Endothelial cell of umbilical vein (primary cell): ENCODE data around the gene SUZ12. TPM values are rescaled to one million over a fixed set of nuclear protein-coding genes. Genes with fewer than 3 reads are reported as not detected.
"Not testable (repeated sequence)": the region's sequence is repeated elsewhere in the genome, so short reads cannot be mapped to it uniquely, and the experiment has no call there.

Experiments
- BruUV-seq: library from RNA; stranded (reverse); fragments of 400-500 nt; replicated peaks from 2 replicates; lab custom pipeline; 2021; lab: Mats Ljungman, UMichigan
- CTCF ChIA-PET: fragments of 300-600, 350-600 bp; sonication (Branson Sonifier 250); formaldehyde crosslinking; loops from one replicate; lab custom pipeline; 2021; ENCODE audit warnings: antibody characterized with exemption, inconsistent platforms; lab: Charles Lee
- POLR2A ChIA-PET: fragments of 300-600, 350-600 bp; sonication (Branson Sonifier 250); formaldehyde crosslinking; loops from one replicate; lab custom pipeline; 2021; ENCODE audit warnings: antibody characterized with exemption, inconsistent platforms; lab: Charles Lee
- DNase-seq: peaks from one replicate; pipeline ENCODE4 v3.0.0-alpha.2; 2011; ENCODE audit warnings: low read depth, low spot score
- FAIRE-seq: peaks from 2 replicates; lab custom pipeline; 2011; peaks lifted over from hg19 to GRCh38; lab: Jason Lieb, UNC
- H2AFZ ChIP-seq: 2 replicates; pipeline ENCODE4 v1.6.0; 2012; ENCODE audit warnings: low read depth, low read length, control low read depth, inconsistent platforms
- H3K27ac ChIP-seq: 2 replicates; pipeline ENCODE4 v1.5.1; 2011; ENCODE audit warnings: low read depth, mild to moderate bottlenecking, control low read depth, low read length, moderate library complexity; ENCODE audit not compliant: insufficient read depth
- H3K27me3 ChIP-seq, 2 experiments: 2 replicates each; pipeline versions ENCODE4 v1.6.0 to v1.6.1; 2011; ENCODE audit warnings: low read length in 2 of 2, mixed read lengths in 1 of 2; ENCODE audit not compliant: control insufficient read depth in 2 of 2, insufficient read depth in 2 of 2
- H3K36me3 ChIP-seq, 2 experiments: 2 replicates in 1 of 2; 3 replicates in 1 of 2; pipeline ENCODE4 v1.5.1; 2011; ENCODE audit warnings: low read length in 2 of 2, mild to moderate bottlenecking in 1 of 2, moderate library complexity in 1 of 2; ENCODE audit not compliant: control insufficient read depth in 2 of 2, insufficient read depth in 2 of 2; ENCODE audit errors: extremely low read depth in 1 of 2
- H3K4me1 ChIP-seq: 3 replicates; pipeline ENCODE4 v1.5.1; 2011; ENCODE audit warnings: mild to moderate bottlenecking, low read length; ENCODE audit not compliant: control insufficient read depth, insufficient read depth; ENCODE audit errors: extremely low read depth
- H3K4me2 ChIP-seq: 2 replicates; pipeline ENCODE4 v1.6.1; 2011; ENCODE audit warnings: low read length, control low read depth, mixed read lengths; ENCODE audit not compliant: insufficient read depth
- H3K4me3 ChIP-seq, 3 experiments: fragments of 200-600 bp in 1 of 3; sonication (generic), shearing (Covaris generic) in 1 of 3; replicated peaks in 1 of 3; 2 replicates each; pipeline ENCODE4 v1.5.1; 2011 to 2016; ENCODE audit warnings: control low read depth in 3 of 3, low read length in 3 of 3, mild to moderate bottlenecking in 2 of 3, inconsistent platforms in 1 of 3, low read depth in 1 of 3, moderate library complexity in 1 of 3; ENCODE audit not compliant: insufficient read depth in 1 of 3
- H3K79me2 ChIP-seq: 2 replicates; pipeline ENCODE4 v1.6.0; 2012; ENCODE audit warnings: low read length, inconsistent platforms; ENCODE audit not compliant: control insufficient read depth, insufficient read depth
- H3K9ac ChIP-seq: replicated peaks from 2 replicates; pipeline ENCODE3; 2011; ENCODE audit warnings: low read length, control low read depth; ENCODE audit not compliant: insufficient read depth; ENCODE audit errors: extremely low read depth
- H3K9me1 ChIP-seq: replicated peaks from 3 replicates; pipeline ENCODE4 v1.6.0; 2011; ENCODE audit warnings: mild to moderate bottlenecking, low read length; ENCODE audit not compliant: control insufficient read depth, insufficient read depth; ENCODE audit errors: extremely low read depth
- H3K9me3 ChIP-seq: replicated peaks from 2 replicates; pipeline ENCODE4 v1.5.1; 2012; ENCODE audit warnings: low read length, inconsistent platforms; ENCODE audit not compliant: control insufficient read depth, insufficient read depth
- H4K20me1 ChIP-seq: replicated peaks from 2 replicates; pipeline ENCODE3; 2011; ENCODE audit warnings: mild to moderate bottlenecking, low read length; ENCODE audit not compliant: control insufficient read depth, insufficient read depth; ENCODE audit errors: extremely low read depth
- dilution Hi-C: fragments of 300-500 bp; cut with MboI; formaldehyde crosslinking; loops from one replicate; pipeline ENCODE4 v1.15.0; 2019; ENCODE audit warnings: low sequenced_read_pairs; ENCODE audit not compliant: extremely low pct_ligation_motif_present
- intact Hi-C: fragments of 100-400 bp; cut with micrococcal nuclease; formaldehyde crosslinking; loops from one replicate; pipeline ENCODE4 v1.10.0; 2022
- polyA plus RNA-seq, 4 experiments: library from polyadenylated mRNA; depleted of rRNA in 3 of 4; stranded (reverse) in 3 of 4; unstranded in 1 of 4; fragments of >200 nt; gene quantifications; 2 replicates each; pipeline versions ENCODE4 v1.2.1 to v1.2.3, GENCODE V29; 2011 to 2012; ENCODE audit warnings: missing spikeins in 1 of 4
- total RNA-seq: library from RNA; stranded (reverse); gene quantifications from 2 replicates; pipeline ENCODE4 v1.2.3, GENCODE V29; 2021

Gene SUZ12
- total and polyA plus RNA-seq, 2 donors (not counting 3 experiments of a cell fraction or from before 2014, with no cell fraction given): 7.8 to 30.9 TPM

DNA sequence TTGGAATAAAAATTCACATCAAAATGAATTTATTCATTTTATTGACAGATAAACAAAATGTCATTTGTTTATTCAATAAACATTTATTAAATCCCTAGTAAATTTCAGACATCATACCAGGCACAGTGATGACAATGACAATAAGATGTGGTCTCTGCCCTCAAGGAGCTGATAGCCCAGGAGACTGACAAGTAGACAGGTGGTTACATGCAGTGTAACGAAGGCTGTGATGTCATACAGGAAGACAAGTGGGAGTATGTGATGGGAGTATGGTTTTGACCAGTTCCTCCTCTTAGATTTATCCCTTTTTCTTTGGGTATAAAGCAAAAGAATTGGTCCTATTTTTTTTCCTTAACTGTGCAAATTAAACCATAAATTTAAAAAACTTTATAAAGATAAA lies 97.0 kb downstream of the SUZ12 start:
- H3K4me3 ChIP-seq, H3K9me1 ChIP-seq, BruUV-seq, DNase-seq, H3K79me2 ChIP-seq, H3K27me3 ChIP-seq, H3K9ac ChIP-seq, POLR2A ChIA-PET, H3K27ac ChIP-seq, dilution Hi-C loops, H3K9me3 ChIP-seq, H4K20me1 ChIP-seq, intact Hi-C loops, CTCF ChIA-PET, H3K4me2 ChIP-seq, H2AFZ ChIP-seq, H3K4me1 ChIP-seq, FAIRE-seq, H3K36me3 ChIP-seq: not testable (repeated sequence)

DNA sequence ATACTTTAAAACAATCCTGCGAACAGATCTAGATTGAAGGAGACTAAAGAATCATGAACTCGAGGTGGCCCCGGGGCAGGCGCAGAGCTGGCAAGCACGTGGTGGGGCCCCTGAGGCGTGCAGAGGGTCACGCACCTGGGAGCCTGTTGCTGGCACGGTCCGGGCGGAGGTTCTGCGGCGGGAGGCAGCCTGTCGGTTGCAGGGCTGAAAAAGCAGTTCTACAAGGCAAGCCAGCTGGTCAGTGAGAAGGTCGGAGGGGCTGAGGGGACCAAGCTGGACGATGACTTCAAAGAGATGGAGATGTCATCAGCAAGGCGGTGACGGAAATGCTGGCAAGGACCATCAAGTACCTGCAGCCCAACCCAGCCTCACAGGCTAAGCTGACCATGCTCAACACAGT lies 103.4 kb downstream of the SUZ12 start:
- H4K20me1 ChIP-seq, H3K4me2 ChIP-seq, H2AFZ ChIP-seq, POLR2A ChIA-PET, BruUV-seq, dilution Hi-C loops, H3K9ac ChIP-seq, DNase-seq, H3K4me3 ChIP-seq, H3K9me3 ChIP-seq, H3K9me1 ChIP-seq, H3K27ac ChIP-seq, H3K27me3 ChIP-seq, intact Hi-C loops, H3K79me2 ChIP-seq, H3K4me1 ChIP-seq, H3K36me3 ChIP-seq, CTCF ChIA-PET, FAIRE-seq: not testable (repeated sequence)

DNA sequence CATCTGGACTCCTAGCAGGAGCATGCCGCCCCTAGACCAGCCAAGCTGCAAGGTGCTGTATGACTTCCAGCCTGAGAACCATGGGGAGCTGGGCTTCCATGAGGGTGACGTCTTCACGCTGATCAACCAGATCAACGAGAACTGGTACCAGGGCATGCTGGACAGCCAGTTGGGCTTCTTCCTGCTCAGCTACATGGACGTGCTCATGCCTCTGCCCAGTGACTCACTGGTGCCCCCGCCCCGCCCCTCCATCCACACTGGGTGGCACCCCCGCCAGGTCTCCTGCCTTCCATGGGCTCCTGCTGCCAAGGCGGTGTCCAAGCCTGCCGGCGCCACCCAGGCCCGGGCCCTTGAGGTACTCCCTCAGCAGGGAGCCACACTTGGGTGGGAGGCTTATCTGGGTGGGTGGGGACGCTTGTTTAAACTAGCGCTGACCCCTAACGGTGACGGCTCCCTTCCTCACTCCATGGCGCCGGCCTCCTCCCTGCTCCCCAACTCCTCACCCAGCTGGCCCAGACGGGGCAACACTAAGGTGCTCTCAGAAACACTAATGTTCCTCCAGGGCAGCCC lies 104.6 kb downstream of the SUZ12 start:
- H3K27ac ChIP-seq, H2AFZ ChIP-seq, POLR2A ChIA-PET, BruUV-seq, H3K4me2 ChIP-seq, H3K4me1 ChIP-seq, H3K9ac ChIP-seq, H3K9me3 ChIP-seq, DNase-seq, H3K36me3 ChIP-seq, intact Hi-C loops, H4K20me1 ChIP-seq, CTCF ChIA-PET, H3K27me3 ChIP-seq, H3K79me2 ChIP-seq, FAIRE-seq, H3K9me1 ChIP-seq, H3K4me3 ChIP-seq, dilution Hi-C loops: not testable (repeated sequence)

DNA sequence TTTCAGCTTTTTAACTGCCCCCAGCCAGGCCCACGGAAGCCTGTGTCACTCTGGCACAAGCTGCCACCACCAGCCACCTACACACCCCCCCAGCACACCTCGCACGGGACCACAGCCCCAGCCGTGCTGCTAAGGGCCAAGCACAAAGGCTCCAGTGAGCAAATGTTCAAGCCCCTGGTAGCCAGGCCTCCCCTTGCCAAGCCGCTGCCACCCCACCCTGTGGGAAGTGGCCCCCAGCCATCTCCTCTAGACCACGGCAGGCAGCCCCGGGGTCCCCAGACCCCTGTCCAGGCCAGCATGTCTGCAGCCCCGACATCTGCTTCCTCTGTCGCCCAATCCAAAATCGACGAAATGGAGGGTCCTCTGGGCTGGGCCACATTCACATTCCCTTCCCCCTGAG lies 105.5 kb downstream of the SUZ12 start:
- CTCF ChIA-PET, FAIRE-seq, H3K9me3 ChIP-seq, H3K9me1 ChIP-seq, BruUV-seq, POLR2A ChIA-PET, dilution Hi-C loops, DNase-seq, H3K27ac ChIP-seq, H3K4me1 ChIP-seq, H3K4me3 ChIP-seq, H2AFZ ChIP-seq, H4K20me1 ChIP-seq, H3K9ac ChIP-seq, H3K36me3 ChIP-seq, intact Hi-C loops, H3K27me3 ChIP-seq, H3K4me2 ChIP-seq, H3K79me2 ChIP-seq: not testable (repeated sequence)
